Uterus (tissue), 4 donors: Measurements from ENCODE around the gene ZNF487. TPM values are rescaled to one million over a fixed set of nuclear protein-coding genes. Genes with fewer than 3 reads are reported as not detected.
"Not testable (repeated sequence)": the region's sequence is repeated elsewhere in the genome, so short reads cannot be mapped to it uniquely, and the experiment has no call there.

Experiments
- DNase-seq, 2 donors: peaks; one replicate each; pipeline ENCODE4 v3.0.0-alpha.2; 2019 to 2020
- H3K27ac ChIP-seq, 2 donors: fragments of 200-600 bp; sonication (generic); 1 replicate in 1 of 2; 2 replicates in 1 of 2; pipeline ENCODE4 v1.5.1; 2016 to 2018
- H3K27me3 ChIP-seq, 2 donors: fragments of 200-600 bp; sonication (generic); one replicate each; pipeline ENCODE4 v1.5.1; 2018 to 2019; ENCODE audit warnings: control low read depth in 1 of 2
- H3K36me3 ChIP-seq, 2 donors: fragments of 200-600 bp; sonication (generic); one replicate each; pipeline ENCODE4 v1.5.1; 2019; ENCODE audit warnings: control low read depth in 1 of 2
- H3K4me1 ChIP-seq, 2 donors: fragments of 200-600 bp; sonication (generic); one replicate each; pipeline ENCODE4 v1.5.1; 2018 to 2019; ENCODE audit warnings: control low read depth in 1 of 2
- H3K4me3 ChIP-seq, 2 donors: fragments of 200-600 bp; sonication (generic); 1 replicate in 1 of 2; 2 replicates in 1 of 2; pipeline ENCODE4 v1.5.1; 2018 to 2019; ENCODE audit warnings: mild to moderate bottlenecking in 1 of 2
- H3K9me3 ChIP-seq, 2 donors: fragments of 200-600 bp; sonication (generic); one replicate each; pipeline ENCODE4 v1.5.1; 2019; ENCODE audit warnings: control low read depth in 1 of 2
- POLR2A ChIP-seq, 2 donors: fragments of 450-650 bp; IDR thresholded peaks; one replicate each; pipeline ENCODE4 v1.6.1; 2016; ENCODE audit warnings: antibody characterized with exemption in 2 of 2, mild to moderate bottlenecking in 1 of 2, moderate library complexity in 1 of 2
- intact Hi-C: fragments of 100-400 bp; cut with DNase I; formaldehyde crosslinking; loops from one replicate; pipeline ENCODE4 v1.15.1; 2023; ENCODE audit warnings: low total_unique reads
- total RNA-seq, 4 donors: library from RNA; depleted of rRNA in 3 of 4; stranded (reverse); fragments of >200 nt in 3 of 4; gene quantifications; one replicate each; pipeline versions ENCODE4 v1.1.0 to v1.2.4, GENCODE V29; 2014 to 2023
- TF ChIP-seq, protein P1 (sequence below), 4 experiments: fragments of 200-600 bp in 2 of 4; fragments of 450-650 bp in 2 of 4; sonication (generic) in 2 of 4; IDR thresholded peaks; one replicate each; pipeline ENCODE4 v1.5.1; 2016 to 2019; ENCODE audit warnings: antibody characterized with exemption in 4 of 4, mild to moderate bottlenecking in 2 of 4, moderate library complexity in 1 of 4
- donor health status: DM: yes; HTN: yes; CAD: no.

ZNF487 gene
- total RNA-seq, 4 donors from 2014 or later: 15.0 to 22.8 (median 17.8) TPM

DNA sequence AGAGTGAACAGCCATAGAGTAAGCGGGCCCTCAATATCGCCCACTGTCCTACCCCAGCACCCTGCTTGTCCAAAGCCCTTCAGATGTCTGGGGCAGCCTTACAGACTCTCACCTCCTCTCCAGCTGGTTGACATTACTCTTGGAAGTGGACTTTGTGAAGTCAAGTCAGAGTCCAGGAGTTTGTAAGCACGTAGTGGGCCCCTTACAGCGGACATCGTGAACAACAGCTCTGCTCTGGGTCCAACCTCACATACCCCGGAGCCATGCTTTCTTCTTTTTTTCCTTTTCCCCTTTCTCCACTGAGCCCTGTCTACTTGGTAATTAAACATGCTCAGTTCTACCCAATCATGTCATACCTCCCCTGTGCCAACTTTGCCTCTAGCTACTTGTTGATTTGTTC is 45.4 kb upstream of the ZNF487 start:
- no peak overlapping the region for H3K27ac ChIP-seq
- no peak for DNase-seq

DNA sequence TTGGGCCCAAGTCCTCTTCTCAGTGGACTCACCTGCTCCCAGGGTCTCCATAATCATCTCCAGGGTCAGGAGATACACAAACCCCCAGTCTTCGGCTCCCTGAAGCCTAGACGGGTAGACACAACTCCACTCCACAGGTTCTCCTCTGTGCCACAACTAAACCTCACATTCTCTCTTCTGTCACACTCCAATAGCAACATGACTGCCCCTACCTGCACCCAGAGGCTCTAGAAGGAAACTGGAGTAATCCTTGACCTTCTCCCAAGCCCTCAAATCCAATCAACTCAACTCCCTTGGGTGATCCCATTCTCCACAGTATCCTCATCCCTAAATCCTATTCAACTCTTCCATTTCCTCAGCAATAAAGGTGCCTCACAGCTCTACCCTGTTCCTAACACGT is 44.2 kb upstream of the ZNF487 start:
- H3K9me3 ChIP-seq: no peaks in the 10 kb centered on the region
- H3K4me3 ChIP-seq: no peak overlapping the region
- no peak overlapping the region for H3K27ac ChIP-seq
- no peak for TF ChIP-seq POLR2A (IDR thresholded peaks at IDR 0.05)
- TF ChIP-seq, protein P1, sequence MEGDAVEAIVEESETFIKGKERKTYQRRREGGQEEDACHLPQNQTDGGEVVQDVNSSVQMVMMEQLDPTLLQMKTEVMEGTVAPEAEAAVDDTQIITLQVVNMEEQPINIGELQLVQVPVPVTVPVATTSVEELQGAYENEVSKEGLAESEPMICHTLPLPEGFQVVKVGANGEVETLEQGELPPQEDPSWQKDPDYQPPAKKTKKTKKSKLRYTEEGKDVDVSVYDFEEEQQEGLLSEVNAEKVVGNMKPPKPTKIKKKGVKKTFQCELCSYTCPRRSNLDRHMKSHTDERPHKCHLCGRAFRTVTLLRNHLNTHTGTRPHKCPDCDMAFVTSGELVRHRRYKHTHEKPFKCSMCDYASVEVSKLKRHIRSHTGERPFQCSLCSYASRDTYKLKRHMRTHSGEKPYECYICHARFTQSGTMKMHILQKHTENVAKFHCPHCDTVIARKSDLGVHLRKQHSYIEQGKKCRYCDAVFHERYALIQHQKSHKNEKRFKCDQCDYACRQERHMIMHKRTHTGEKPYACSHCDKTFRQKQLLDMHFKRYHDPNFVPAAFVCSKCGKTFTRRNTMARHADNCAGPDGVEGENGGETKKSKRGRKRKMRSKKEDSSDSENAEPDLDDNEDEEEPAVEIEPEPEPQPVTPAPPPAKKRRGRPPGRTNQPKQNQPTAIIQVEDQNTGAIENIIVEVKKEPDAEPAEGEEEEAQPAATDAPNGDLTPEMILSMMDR (IDR thresholded peaks at IDR 0.05): no peak
- H3K36me3 ChIP-seq: no peaks in the 10 kb centered on the region
- DNase-seq: no peak
- no peaks in the 10 kb centered on the region for H3K27me3 ChIP-seq
- H3K4me1 ChIP-seq: peaks cover 6 to 9% of the 10 kb centered on the region in 2 donors
- intact Hi-C loops: no loop called here

More for the DNA sequence above, 45.4 kb upstream of the ZNF487 start:
- H3K4me1 ChIP-seq: peaks cover 6 to 9% of the 10 kb centered on the region in 2 donors
- no peaks in the 10 kb centered on the region for H3K36me3 ChIP-seq
- no peaks in the 10 kb centered on the region for H3K27me3 ChIP-seq
- intact Hi-C loops: no loop called here
- TF ChIP-seq, protein P1 (IDR thresholded peaks at IDR 0.05): no peak
- no peak for TF ChIP-seq POLR2A (IDR thresholded peaks at IDR 0.05)
- H3K4me3 ChIP-seq: no peak overlapping the region
- H3K9me3 ChIP-seq: no peaks in the 10 kb centered on the region

DNA sequence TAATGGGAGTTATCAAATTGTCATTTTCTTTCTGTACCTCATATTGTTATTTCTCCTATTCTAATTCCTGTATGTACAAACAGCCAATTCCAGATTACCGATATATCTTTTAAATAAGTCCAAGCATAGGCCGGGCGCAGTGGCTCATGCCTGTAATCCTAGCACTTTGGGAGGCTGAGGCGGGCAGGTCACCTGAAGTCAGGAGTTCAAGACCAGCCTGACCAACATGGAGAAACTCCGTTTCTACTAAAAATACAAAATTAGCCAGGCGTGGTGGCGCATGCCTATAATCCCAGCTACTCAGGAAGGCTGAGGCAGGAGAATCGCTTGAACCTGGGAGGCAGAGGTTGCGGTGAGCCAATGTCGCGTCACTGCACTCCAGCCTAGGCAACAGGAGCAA is 43.7 kb upstream of the ZNF487 start:
- DNase-seq, H3K27me3 ChIP-seq, H3K4me1 ChIP-seq, intact Hi-C loops, H3K27ac ChIP-seq, H3K9me3 ChIP-seq, H3K36me3 ChIP-seq, H3K4me3 ChIP-seq: not testable (repeated sequence)

GRCh38 chr10:43393606-43394360 is 43.1 kb upstream of the ZNF487 start:
- Histone ChIP-seq H3K27me3 (no peaks in the 10 kb centered on the region), H3K36me3 (no peaks in the 10 kb centered on the region)
- TF ChIP-seq, protein P1 (IDR thresholded peaks at IDR 0.05): no peak
- no peak for TF ChIP-seq POLR2A (IDR thresholded peaks at IDR 0.05)

DNA sequence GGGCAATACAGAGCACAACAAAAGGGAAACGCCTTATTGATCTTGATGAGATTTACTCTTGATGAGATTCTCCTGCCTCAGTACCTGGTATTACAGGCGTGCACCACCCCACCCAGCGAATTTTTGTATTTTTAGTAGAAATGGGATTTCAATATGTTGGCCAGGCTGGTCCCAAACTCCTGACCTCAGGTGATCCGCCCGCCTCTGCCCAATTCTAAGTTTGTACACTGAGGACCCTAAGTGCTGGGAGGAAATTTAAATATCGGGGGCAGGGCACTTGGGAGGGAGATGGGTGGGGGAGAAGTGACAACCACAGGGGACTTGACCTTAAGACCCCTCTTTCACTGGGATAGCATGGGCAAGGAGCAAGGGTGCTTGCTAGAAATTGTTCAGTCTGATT is 42.0 kb upstream of the ZNF487 start:
- DNase-seq: no peak
- H3K36me3 ChIP-seq: no peaks in the 10 kb centered on the region

More at GRCh38 chr10:43393606-43394360, 43.1 kb upstream of the ZNF487 start:
- intact Hi-C loops: no loop called here
- Histone ChIP-seq H3K9me3 (no peaks in the 10 kb centered on the region), H3K4me1 (peaks cover 9 to 10% of the 10 kb centered on the region in 2 donors), H3K4me3 (no peak overlapping the region), H3K27ac (no peak overlapping the region)
- no peak for DNase-seq

More for the DNA sequence above, 42.0 kb upstream of the ZNF487 start:
- TF ChIP-seq, protein P1 (IDR thresholded peaks at IDR 0.05): no peak
- TF ChIP-seq POLR2A (IDR thresholded peaks at IDR 0.05): no peak
- no peaks in the 10 kb centered on the region for H3K9me3 ChIP-seq
- H3K4me1 ChIP-seq: peaks cover 9 to 12% of the 10 kb centered on the region in 2 donors
- intact Hi-C loops: no loop called here
- no peaks in the 10 kb centered on the region for H3K27me3 ChIP-seq
- H3K27ac ChIP-seq: no peak overlapping the region
- H3K4me3 ChIP-seq: no peak overlapping the region
